DMS 273 treated with DMSO at 0.1 percent for 48 hours (cell line): ENCODE data around the gene TP53BP2.
"Not testable (repeated sequence)": the region's sequence is repeated elsewhere in the genome, so short reads cannot be mapped to it uniquely, and the experiment has no call there.

Experiments
- DNase-seq: peaks from one replicate; lab custom pipeline; 2025; lab: John Stamatoyannopoulos, UW

TP53BP2 gene

GRCh38 chr1:223845810-223846682 lies at the start of gene TP53BP2:
TP53BP2 (minus strand) TSS chr1:223845947; CDS start chr1:223845680, 267 bp downstream.
- DNase-seq = peak; percentile 77

GRCh38 chr1:223890494-223890893 lies 44.7 kb upstream of the TP53BP2 start:
- DNase-seq = not testable (repeated sequence)

GRCh38 chr1:223889319-223889718 lies 43.6 kb upstream of the TP53BP2 start:
- DNase-seq = not testable (repeated sequence)

GRCh38 chr1:223887747-223888418 lies 42.1 kb upstream of the TP53BP2 start:
- DNase-seq = no peak

GRCh38 chr1:223886516-223886921 lies 40.8 kb upstream of the TP53BP2 start:
- no peak for DNase-seq

- DNase-seq = no peak
Measured at GRCh38 chr1:223885614-223886013, 39.9 kb upstream of the TP53BP2 start.

- no peak for DNase-seq
Measured at GRCh38 chr1:223878598-223879325, 33.0 kb upstream of the TP53BP2 start.

- no peak for DNase-seq
Measured at GRCh38 chr1:223877804-223878203, 32.1 kb upstream of the TP53BP2 start.

- no peak for DNase-seq
Measured at GRCh38 chr1:223876590-223876989, 30.8 kb upstream of the TP53BP2 start.

GRCh38 chr1:223873044-223873443 lies 27.3 kb upstream of the TP53BP2 start:
- DNase-seq = no peak

- no peak for DNase-seq
Measured at GRCh38 chr1:223872308-223872901, 26.7 kb upstream of the TP53BP2 start.

GRCh38 chr1:223870617-223871574 lies 25.1 kb upstream of the TP53BP2 start:
- DNase-seq = no peak

- DNase-seq = not testable (repeated sequence)
Measured at GRCh38 chr1:223864599-223865368, 19.0 kb upstream of the TP53BP2 start.

GRCh38 chr1:223864084-223864483 lies 18.3 kb upstream of the TP53BP2 start:
- no peak for DNase-seq

- DNase-seq = no peak
Measured at GRCh38 chr1:223861904-223862303, 16.2 kb upstream of the TP53BP2 start.

GRCh38 chr1:223860051-223860622 lies 14.4 kb upstream of the TP53BP2 start:
- DNase-seq = peak; percentile 95

- DNase-seq = no peak
Measured at GRCh38 chr1:223859058-223859457, 13.3 kb upstream of the TP53BP2 start.

GRCh38 chr1:223856386-223856785 lies 10.6 kb upstream of the TP53BP2 start:
- no peak for DNase-seq

GRCh38 chr1:223853748-223854147 lies 8.0 kb upstream of the TP53BP2 start:
- DNase-seq = no peak

- no peak for DNase-seq
Measured at GRCh38 chr1:223853275-223853674, 7.5 kb upstream of the TP53BP2 start.
